K562 (cell line): ENCODE results near the gene SSTR5. TPM values are rescaled to one million over a fixed set of nuclear protein-coding genes. Genes with fewer than 3 reads are reported as not detected.

Source experiments
- ATAC-seq: fragments of 200-7000 bp; cut with Tn5 transposase; 3 replicates; pipeline ENCODE4 v1.9.1; 2020; ENCODE audit warnings: moderate library complexity
- BruUV-seq: library from RNA; stranded (reverse); fragments of 400-500 nt; replicated peaks from 2 replicates; lab custom pipeline; 2021; lab: Mats Ljungman, UMichigan
- CTCF ChIA-PET: fragments of 300-600 bp; formaldehyde crosslinking; extraction: SDS; loops from one replicate; lab custom pipeline; 2021; ENCODE audit warnings: low intra/inter-chr PET ratio; lab: Yijun Ruan, JAX
- POLR2A ChIA-PET: fragments of 300-600, 350-650 bp; sonication (Branson Sonifier 250); formaldehyde crosslinking; extraction: SDS; loops from one replicate; lab custom pipeline; 2021; ENCODE audit warnings: antibody characterized with exemption, inconsistent platforms; lab: Yijun Ruan, JAX
- DNase-seq, 4 experiments: peaks; one replicate each; pipeline versions ENCODE4 v3.0.0 to v3.0.0-alpha.2; 2011 to 2018; ENCODE audit warnings: low spot score in 3 of 4, mixed read lengths in 3 of 4; ENCODE audit errors: extremely low read depth in 1 of 4
- FAIRE-seq: peaks from 2 replicates; lab custom pipeline; 2011; peaks lifted over from hg19 to GRCh38; lab: Jason Lieb, UNC
- H2AFZ ChIP-seq: 2 replicates; pipeline ENCODE4 v1.6.0; 2011; ENCODE audit warnings: low read depth, low read length, control low read depth, inconsistent platforms
- H3K27ac ChIP-seq: fragments of 200-600 bp; 3 replicates; pipeline ENCODE4 v1.8.0; 2011; ENCODE audit warnings: low read depth, mild to moderate bottlenecking, control low read depth, inconsistent platforms, low read length, moderate library complexity, mixed read lengths; ENCODE audit errors: extremely low read depth
- H3K27me3 ChIP-seq, 2 experiments: fragments of 300-600 bp in 1 of 2; 2 replicates in 1 of 2; 3 replicates in 1 of 2; pipeline versions ENCODE4 v1.6.0 to v1.8.0; 2011; ENCODE audit warnings: inconsistent platforms in 2 of 2, low read length in 2 of 2, mild to moderate bottlenecking in 1 of 2, mixed read lengths in 1 of 2, moderate library complexity in 1 of 2; ENCODE audit not compliant: control insufficient read depth in 2 of 2, insufficient read depth in 2 of 2
- H3K36me3 ChIP-seq: fragments of 300-600 bp; 3 replicates; pipeline ENCODE4 v1.8.0; 2011; ENCODE audit warnings: mild to moderate bottlenecking, low read length, inconsistent platforms; ENCODE audit not compliant: control insufficient read depth, insufficient read depth
- H3K4me1 ChIP-seq, 2 experiments: fragments of 200-600 bp in 1 of 2; replicated peaks in 1 of 2; 2 replicates in 1 of 2; 3 replicates in 1 of 2; pipeline versions ENCODE4 v1.5.1 to v1.8.0; 2011; ENCODE audit warnings: inconsistent platforms in 2 of 2, low read length in 2 of 2, mild to moderate bottlenecking in 1 of 2, mixed read lengths in 1 of 2, moderate library complexity in 1 of 2; ENCODE audit not compliant: control insufficient read depth in 2 of 2, insufficient read depth in 2 of 2
- H3K4me2 ChIP-seq: 2 replicates; pipeline ENCODE4 v1.6.1; 2011; ENCODE audit warnings: low read length, control low read depth, inconsistent platforms, mixed read lengths; ENCODE audit not compliant: insufficient read depth
- H3K4me3 ChIP-seq: fragments of 200-600 bp; sonication (generic), shearing (Covaris generic); 2 replicates; pipeline ENCODE4 v1.5.1; 2016; ENCODE audit warnings: control low read depth, inconsistent platforms
- H3K79me2 ChIP-seq: fragments of 200-600 bp; 3 replicates; pipeline ENCODE4 v1.8.0; 2011; ENCODE audit warnings: low read length, inconsistent platforms; ENCODE audit not compliant: control insufficient read depth, insufficient read depth
- H3K9ac ChIP-seq, 2 experiments: 2 replicates each; pipeline versions ENCODE4 v1.6.0 to v1.6.1; 2011; ENCODE audit warnings: low read depth in 2 of 2, low read length in 2 of 2, control low read depth in 1 of 2, inconsistent platforms in 1 of 2, mild to moderate bottlenecking in 1 of 2, mixed read lengths in 1 of 2; ENCODE audit not compliant: insufficient read depth in 1 of 2
- H3K9me1 ChIP-seq: one replicate; pipeline ENCODE4 v1.6.0; 2011; ENCODE audit warnings: inconsistent platforms, mild to moderate bottlenecking, low read length, moderate library complexity; ENCODE audit not compliant: control insufficient read depth, insufficient read depth
- H3K9me3 ChIP-seq: replicated peaks from 2 replicates; pipeline ENCODE4 v1.5.1; 2011; ENCODE audit warnings: low read depth, low read length, inconsistent platforms; ENCODE audit not compliant: control insufficient read depth, insufficient read depth
- H4K20me1 ChIP-seq: replicated peaks from 2 replicates; pipeline ENCODE4 v1.6.1; 2011; ENCODE audit warnings: low read length, inconsistent platforms, mixed read lengths; ENCODE audit not compliant: control insufficient read depth, insufficient read depth
- BHLHE40 ChIP-seq: IDR thresholded peaks from 2 replicates; pipeline ENCODE4 v1.6.1; 2011; ENCODE audit warnings: low read length, improper control_type of control experiment
- CBX2 ChIP-seq: fragments of 200-600 bp; sonication (generic); IDR thresholded peaks from one replicate; pipeline ENCODE4 v1.6.1; 2012; ENCODE audit warnings: mild to moderate bottlenecking, low read length, inconsistent platforms; ENCODE audit not compliant: insufficient read depth, poor library complexity, severe bottlenecking
- ELF4 ChIP-seq: fragments of 450-650 bp; formaldehyde crosslinking; IDR thresholded peaks from 2 replicates; pipeline ENCODE4 v1.4.0; 2022; ENCODE audit warnings: missing genetic modification characterization
- MCM7 ChIP-seq, 2 experiments: fragments of 450-650 bp; IDR thresholded peaks; 2 replicates each; pipeline ENCODE4 v1.6.1; 2016 to 2018
- SAFB2 ChIP-seq: fragments of 200-400 bp; formaldehyde crosslinking; IDR thresholded peaks from 2 replicates; pipeline ENCODE4 v1.6.1; 2018; ENCODE audit warnings: borderline replicate concordance, low read length, low read depth, moderate library complexity; ENCODE audit not compliant: severe bottlenecking
- WGBS: fragments of 100-300 bp; shearing (Covaris generic); methylation state at CpG from one replicate; pipeline ENCODE4 v1.1.6; 2016; ENCODE audit warnings: low coverage, mixed read lengths; ENCODE audit not compliant: insufficient coverage; ENCODE audit errors: missing lambda C conversion rate; 5-methylcytosine and 5-hydroxymethylcytosine counted together
- in situ Hi-C: fragments of 300-500 bp; cut with MboI; formaldehyde crosslinking; loops from 4 replicates; pipeline ENCODE4 v1.15.0; 2018; ENCODE audit warnings: inconsistent platforms, mixed read lengths
- intact Hi-C: fragments of 100-400 bp; cut with micrococcal nuclease; formaldehyde crosslinking; loops from 2 replicates; pipeline ENCODE4 v1.14.2; 2022
- polyA plus RNA-seq, 8 experiments: library from polyadenylated mRNA; depleted of rRNA in 4 of 8; stranded (reverse) in 5 of 8; unstranded in 3 of 8; fragments of >200 nt; fragmentation: Nextera tagmentation in 2 of 8; fragmentation: Illumina TruSeq in 1 of 8; extraction: Ambion mirVana in 2 of 8; extraction: Trizol in 1 of 8; gene quantifications; 2 replicates each; pipeline versions ENCODE4 v1.2.1 to v1.2.3, GENCODE V29; 2011 to 2014; ENCODE audit warnings: inconsistent platforms in 1 of 8, missing spikeins in 1 of 8
- total RNA-seq, 7 experiments: library from RNA; depleted of rRNA in 6 of 7; stranded (reverse); fragments of >200 nt in 6 of 7; fragmentation: Illumina TruSeq in 2 of 7; extraction: Trizol in 2 of 7; gene quantifications; 2 replicates each; pipeline versions ENCODE4 v1.2.1 to v1.2.3, GENCODE V29; 2011 to 2021; ENCODE audit warnings: low replicate concordance in 1 of 7
- TF ChIP-seq, protein P1 (sequence below): sonication (generic); formaldehyde crosslinking; IDR thresholded peaks from 2 replicates; pipeline ENCODE4 v1.4.0; 2020; ENCODE audit warnings: mild to moderate bottlenecking, missing genetic modification reagents
- TF ChIP-seq, protein P2 (sequence below), 2 experiments: fragments of 250-450 bp in 1 of 2; fragments of 450-650 bp in 1 of 2; sonication (Bioruptor Pico) in 1 of 2; IDR thresholded peaks; 2 replicates each; pipeline versions ENCODE4 v1.6.1 to v1.8.0; 2016 to 2021; ENCODE audit warnings: mild to moderate bottlenecking in 2 of 2, moderate library complexity in 2 of 2, missing compliant biosample characterization in 1 of 2, missing genetic modification characterization in 1 of 2

SSTR5 gene
- total and polyA plus RNA-seq, 9 of the 15 experiments (the other 6 are each of a cell fraction or from before 2014, with no cell fraction given), result not detected

DNA sequence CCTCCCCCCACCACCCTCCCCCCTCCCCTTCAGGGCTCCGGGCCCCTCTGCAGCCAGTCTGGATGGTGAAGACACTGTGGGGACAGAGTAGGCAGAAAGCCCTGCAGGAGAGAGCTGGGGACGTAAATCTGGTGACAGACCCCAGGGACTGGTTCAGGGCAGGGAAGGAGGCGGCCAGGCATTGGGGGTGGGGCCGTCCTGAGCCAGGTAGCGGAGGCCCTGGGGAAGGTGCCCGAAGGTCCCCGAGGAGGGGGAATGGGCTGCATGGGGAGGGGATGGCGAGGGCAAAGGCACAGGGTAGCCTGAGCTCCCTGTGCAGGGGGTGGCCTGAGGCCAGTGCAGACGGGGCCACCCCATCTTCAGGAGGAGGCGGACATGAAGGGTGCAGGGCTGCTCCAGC is 54.0 kb downstream of the SSTR5 start:
- H3K4me2 ChIP-seq, result no peak overlapping the region
- no peaks in the 10 kb centered on the region for H3K79me2 ChIP-seq
- no peak for DNase-seq
- peaks cover 0 to 31% of the 10 kb centered on the region in 2 experiments; a peak in 2 of 5 replicates for H3K27me3 ChIP-seq
- H3K9ac ChIP-seq, result no peak overlapping the region
- no peak overlapping the region for H3K4me3 ChIP-seq
- H3K27ac ChIP-seq, result no peak overlapping the region
- TF ChIP-seq BHLHE40, result no peak
- TF ChIP-seq CBX2, result no peak
- TF ChIP-seq, protein P1, sequence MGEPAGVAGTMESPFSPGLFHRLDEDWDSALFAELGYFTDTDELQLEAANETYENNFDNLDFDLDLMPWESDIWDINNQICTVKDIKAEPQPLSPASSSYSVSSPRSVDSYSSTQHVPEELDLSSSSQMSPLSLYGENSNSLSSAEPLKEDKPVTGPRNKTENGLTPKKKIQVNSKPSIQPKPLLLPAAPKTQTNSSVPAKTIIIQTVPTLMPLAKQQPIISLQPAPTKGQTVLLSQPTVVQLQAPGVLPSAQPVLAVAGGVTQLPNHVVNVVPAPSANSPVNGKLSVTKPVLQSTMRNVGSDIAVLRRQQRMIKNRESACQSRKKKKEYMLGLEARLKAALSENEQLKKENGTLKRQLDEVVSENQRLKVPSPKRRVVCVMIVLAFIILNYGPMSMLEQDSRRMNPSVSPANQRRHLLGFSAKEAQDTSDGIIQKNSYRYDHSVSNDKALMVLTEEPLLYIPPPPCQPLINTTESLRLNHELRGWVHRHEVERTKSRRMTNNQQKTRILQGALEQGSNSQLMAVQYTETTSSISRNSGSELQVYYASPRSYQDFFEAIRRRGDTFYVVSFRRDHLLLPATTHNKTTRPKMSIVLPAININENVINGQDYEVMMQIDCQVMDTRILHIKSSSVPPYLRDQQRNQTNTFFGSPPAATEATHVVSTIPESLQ (CRISPR knock-in tag), result no peak
- TF ChIP-seq SAFB2, result no peak
- TF ChIP-seq, protein P2, sequence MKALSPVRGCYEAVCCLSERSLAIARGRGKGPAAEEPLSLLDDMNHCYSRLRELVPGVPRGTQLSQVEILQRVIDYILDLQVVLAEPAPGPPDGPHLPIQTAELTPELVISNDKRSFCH (CRISPR knock-in tag; IDR thresholded peaks at IDR 0.05), result no peak
- TF ChIP-seq, protein P2 (tag; IDR thresholded peaks at IDR 0.05), result no peak
- no peak for TF ChIP-seq MCM7 (IDR thresholded peaks at IDR 0.05)
- TF ChIP-seq ELF4 (CRISPR knock-in tag), result no peak
- no peaks in the 10 kb centered on the region for H3K9me1 ChIP-seq
- H3K4me1 ChIP-seq, result peaks cover 0 to 79% of the 10 kb centered on the region in 2 experiments; a peak in 2 of 5 replicates
- FAIRE-seq, result no peak
- no peaks in the 10 kb centered on the region for H3K9me3 ChIP-seq
- in situ Hi-C loops (no loop called here), intact Hi-C loops (no loop called here)
- no TSS peak for BruUV-seq
- ChIA-PET CTCF (no interaction called here), POLR2A (no interaction called here)
- H3K36me3 ChIP-seq, result no peaks in the 10 kb centered on the region
- H4K20me1 ChIP-seq, result peaks cover 17% of the 10 kb centered on the region
- no peak overlapping the region for H2AFZ ChIP-seq
- 6% methylated on average over 5 of the region's 10 CpGs for WGBS
- ATAC-seq, result peak; percentile 17; the same call in 1 of the 3 replicates
